Keratinocyte (primary cell): Measurements from ENCODE around the gene ERCC3. TPM values are rescaled to one million over a fixed set of nuclear protein-coding genes. Genes with fewer than 3 reads are reported as not detected.
A peak's percentile ranks its signal among the peaks of the same experiment; 100 is the strongest.

Experiments
- DNase-seq: peaks from one replicate; pipeline ENCODE4 v3.0.0-alpha.2; 2011; ENCODE audit warnings: low read depth, missing footprints, low spot score
- FAIRE-seq: peaks from 2 replicates; lab custom pipeline; 2011; peaks lifted over from hg19 to GRCh38; lab: Jason Lieb, UNC
- H2AFZ ChIP-seq: 2 replicates; pipeline ENCODE4 v1.6.0; 2012; ENCODE audit warnings: low read length, control low read depth, inconsistent platforms; ENCODE audit not compliant: control insufficient read depth
- H3K27ac ChIP-seq: 2 replicates; pipeline ENCODE4 v1.5.1; 2011; ENCODE audit warnings: low read length; ENCODE audit not compliant: control insufficient read depth, insufficient read depth
- H3K27me3 ChIP-seq: 3 replicates; pipeline ENCODE4 v1.6.0; 2011; ENCODE audit warnings: low read length; ENCODE audit not compliant: control insufficient read depth, insufficient read depth; ENCODE audit errors: extremely low read depth
- H3K36me3 ChIP-seq, 2 experiments: 2 replicates in 1 of 2; 3 replicates in 1 of 2; pipeline ENCODE4 v1.5.1; 2011; ENCODE audit warnings: low read length in 2 of 2, mild to moderate bottlenecking in 1 of 2; ENCODE audit not compliant: control insufficient read depth in 2 of 2, insufficient read depth in 2 of 2; ENCODE audit errors: extremely low read depth in 1 of 2
- H3K4me1 ChIP-seq: 3 replicates; pipeline ENCODE4 v1.5.1; 2011; ENCODE audit warnings: low read length; ENCODE audit not compliant: control insufficient read depth, insufficient read depth; ENCODE audit errors: extremely low read depth
- H3K4me2 ChIP-seq: 3 replicates; pipeline ENCODE4 v1.6.0; 2011; ENCODE audit warnings: low read depth, low read length; ENCODE audit not compliant: control insufficient read depth, insufficient read depth; ENCODE audit errors: extremely low read depth
- H3K4me3 ChIP-seq, 3 experiments: fragments of 200-600 bp in 1 of 3; sonication (generic) in 1 of 3; 2 replicates in 2 of 3; 3 replicates in 1 of 3; pipeline ENCODE4 v1.5.1; 2011 to 2016; ENCODE audit warnings: low read length in 3 of 3, mild to moderate bottlenecking in 3 of 3, control low read depth in 2 of 3, inconsistent platforms in 1 of 3, low read depth in 1 of 3, mixed read lengths in 1 of 3, mixed run types in 1 of 3, moderate library complexity in 1 of 3; ENCODE audit not compliant: control insufficient read depth in 2 of 3, insufficient read depth in 2 of 3; ENCODE audit errors: extremely low read depth in 1 of 3
- H3K79me2 ChIP-seq: 2 replicates; pipeline ENCODE4 v1.6.0; 2012; ENCODE audit warnings: low read length; ENCODE audit not compliant: control insufficient read depth, insufficient read depth
- H3K9ac ChIP-seq: 3 replicates; pipeline ENCODE4 v1.6.0; 2011; ENCODE audit warnings: low read length; ENCODE audit not compliant: control insufficient read depth, insufficient read depth; ENCODE audit errors: extremely low read depth
- H3K9me1 ChIP-seq: 3 replicates; pipeline ENCODE4 v1.6.0; 2011; ENCODE audit warnings: low read length; ENCODE audit not compliant: control insufficient read depth, insufficient read depth; ENCODE audit errors: extremely low read depth
- H3K9me3 ChIP-seq: 2 replicates; pipeline ENCODE4 v1.5.1; 2012; ENCODE audit warnings: low read depth, low read length; ENCODE audit not compliant: control insufficient read depth
- H4K20me1 ChIP-seq: 3 replicates; pipeline ENCODE4 v1.6.0; 2011; ENCODE audit warnings: low read length; ENCODE audit not compliant: control insufficient read depth, insufficient read depth; ENCODE audit errors: extremely low read depth
- CTCF ChIP-seq, 3 experiments: IDR thresholded peaks in 1 of 3; conservative IDR thresholded peaks in 1 of 3; optimal IDR thresholded peaks in 1 of 3; 2 replicates in 2 of 3; 3 replicates in 1 of 3; pipeline versions ENCODE3 to v1.5.1; 2011; ENCODE audit warnings: low read length in 3 of 3, mild to moderate bottlenecking in 3 of 3, moderate library complexity in 2 of 3, control low read depth in 1 of 3, inconsistent platforms in 1 of 3; ENCODE audit not compliant: insufficient read depth in 2 of 3; ENCODE audit errors: extremely low read depth in 1 of 3
- EZH2 ChIP-seq: IDR thresholded peaks from one replicate; pipeline ENCODE4 v1.6.1; 2012; ENCODE audit warnings: inconsistent platforms, mild to moderate bottlenecking, low read length, moderate library complexity
- dilution Hi-C: fragments of 300-500 bp; cut with MboI; formaldehyde crosslinking; loops from one replicate; pipeline ENCODE4 v1.7.0; 2020; ENCODE audit warnings: low sequenced_read_pairs; ENCODE audit not compliant: extremely low pct_ligation_motif_present
- polyA plus RNA-seq, 5 experiments: library from polyadenylated mRNA; depleted of rRNA in 3 of 5; stranded (reverse) in 3 of 5; stranded (forward) in 1 of 5; unstranded in 1 of 5; fragments of >200 nt; gene quantifications; 1 replicate in 1 of 5; 2 replicates in 3 of 5; 3 replicates in 1 of 5; pipeline versions ENCODE4 v1.2.1 to v1.2.3, GENCODE V29; 2011 to 2012; ENCODE audit warnings: missing spikeins in 2 of 5, low read depth in 1 of 5, low replicate concordance in 1 of 5

The ERCC3 gene
- polyA plus RNA-seq, 1 donor (not counting 4 experiments of a cell fraction or from before 2014, with no cell fraction given): 40.6 TPM

- H3K27me3 ChIP-seq: no peaks in the 10 kb centered on the region
- H3K4me3 ChIP-seq: peak overlapping the region; percentile 77 to 89 (median 89)
- dilution Hi-C loops: no loop called here
- TF ChIP-seq CTCF (optimal IDR thresholded peaks at IDR 0.05 in 1 of 3, IDR thresholded peaks at IDR 0.05 in 1 of 3, conservative IDR thresholded peaks at IDR 0.05 in 1 of 3; ENCODE audit: extremely low read depth in 1 of 3, insufficient read depth in 2 of 3, low read length in 3 of 3): no peak
- TF ChIP-seq EZH2: no peak
- H2AFZ ChIP-seq: no peak overlapping the region
- FAIRE-seq: peak; percentile 99
- no peaks in the 10 kb centered on the region for H3K9me1 ChIP-seq
- peak; percentile 79 for DNase-seq
- H3K4me1 ChIP-seq: peaks cover 32% of the 10 kb centered on the region
- peak overlapping the region; percentile 93 for H3K27ac ChIP-seq
- H3K9ac ChIP-seq: peak overlapping the region; percentile 93
- H4K20me1 ChIP-seq: no peaks in the 10 kb centered on the region
- H3K79me2 ChIP-seq: peaks cover 18% of the 10 kb centered on the region
- H3K4me2 ChIP-seq: peak overlapping the region; percentile 77
- H3K9me3 ChIP-seq: no peaks in the 10 kb centered on the region
- no peaks in the 10 kb centered on the region for H3K36me3 ChIP-seq
These were observed 76.2 kb downstream of the ERCC3 start for GRCh38 chr2:127217470-127218325.

GRCh38 chr2:127216593-127216992 is 77.4 kb downstream of the ERCC3 start:
- H2AFZ ChIP-seq: no peak overlapping the region
- peak overlapping the region; percentile 93 for H3K9ac ChIP-seq
- dilution Hi-C loops: no loop called here
- no peaks in the 10 kb centered on the region for H3K36me3 ChIP-seq
- H3K27me3 ChIP-seq: no peaks in the 10 kb centered on the region
- peaks cover 22% of the 10 kb centered on the region for H3K79me2 ChIP-seq
- H3K9me1 ChIP-seq: no peaks in the 10 kb centered on the region
- H3K27ac ChIP-seq: peak overlapping the region; percentile 93
- H3K9me3 ChIP-seq: no peaks in the 10 kb centered on the region
- TF ChIP-seq CTCF (optimal IDR thresholded peaks at IDR 0.05 in 1 of 3, IDR thresholded peaks at IDR 0.05 in 1 of 3, conservative IDR thresholded peaks at IDR 0.05 in 1 of 3; ENCODE audit: extremely low read depth in 1 of 3, insufficient read depth in 2 of 3, low read length in 3 of 3) (no peak), EZH2 (no peak)
- FAIRE-seq (peak; percentile 48), DNase-seq (no peak)
- no peaks in the 10 kb centered on the region for H4K20me1 ChIP-seq
- H3K4me1 ChIP-seq: peaks cover 32% of the 10 kb centered on the region
- peak overlapping the region; percentile 77 for H3K4me2 ChIP-seq
- H3K4me3 ChIP-seq: no peak overlapping the region
